ENCODE data around the gene TKTL1.
"Not testable (repeated sequence)": the region's sequence is repeated elsewhere in the genome, so short reads cannot be mapped to it uniquely, and the experiment has no call there.

The TKTL1 gene

GRCh38 chrX:154295664-154296310 lies at the start of gene TKTL1:
Gene TKTL1, plus strand, starts transcription at chrX:154295795. Its CDS starts 65 bp downstream, at chrX:154295860.
- in situ Hi-C loops (cut with MboI; ENCODE audit: low sequenced_read_pairs): no loop called here

- in situ Hi-C loops (cut with MboI; ENCODE audit: low sequenced_read_pairs): not testable (repeated sequence)
Measured at GRCh38 chrX:154247377-154248045, 48.1 kb upstream of the TKTL1 start.

- in situ Hi-C loops (cut with MboI; ENCODE audit: low sequenced_read_pairs): not testable (repeated sequence)
Measured at GRCh38 chrX:154248076-154248475, 47.5 kb upstream of the TKTL1 start.

- in situ Hi-C loops (cut with MboI; ENCODE audit: low sequenced_read_pairs): not testable (repeated sequence)
Measured at GRCh38 chrX:154257282-154257681, 38.3 kb upstream of the TKTL1 start, which contains the start of gene OPN1MW3. Gene OPN1MW3, plus strand, starts transcription at chrX:154257582. Its CDS starts 38 bp downstream, at chrX:154257620.

- in situ Hi-C loops (cut with MboI; ENCODE audit: low sequenced_read_pairs): not testable (repeated sequence)
Measured at GRCh38 chrX:154258711-154259110, 36.9 kb upstream of the TKTL1 start.

GRCh38 chrX:154263072-154263471 lies 32.5 kb upstream of the TKTL1 start:
- in situ Hi-C loops (cut with MboI; ENCODE audit: low sequenced_read_pairs): not testable (repeated sequence)

GRCh38 chrX:154269245-154269644 lies 26.4 kb upstream of the TKTL1 start:
- in situ Hi-C loops (cut with MboI; ENCODE audit: low sequenced_read_pairs): not testable (repeated sequence)

GRCh38 chrX:154284489-154285338 lies 10.9 kb upstream of the TKTL1 start:
- in situ Hi-C loops (cut with MboI; ENCODE audit: low sequenced_read_pairs): not testable (repeated sequence)

- in situ Hi-C loops (cut with MboI; ENCODE audit: low sequenced_read_pairs): not testable (repeated sequence)
Measured at GRCh38 chrX:154286406-154286805, 9.2 kb upstream of the TKTL1 start.

GRCh38 chrX:154294791-154295574 lies 612 bp upstream of the TKTL1 start, which contains the start of gene TEX28:
Gene TEX28, minus strand, starts transcription at chrX:154295124. Its CDS starts 3,007 bp downstream, at chrX:154292117.
- in situ Hi-C loops (cut with MboI; ENCODE audit: low sequenced_read_pairs): no loop called here

GRCh38 chrX:154296731-154297130 lies 1.1 kb downstream of the TKTL1 start:
- in situ Hi-C loops (cut with MboI; ENCODE audit: low sequenced_read_pairs): no loop called here

GRCh38 chrX:154298312-154298711 lies 2.7 kb downstream of the TKTL1 start:
- in situ Hi-C loops (cut with MboI; ENCODE audit: low sequenced_read_pairs): no loop called here

- in situ Hi-C loops (cut with MboI; ENCODE audit: low sequenced_read_pairs): no loop called here
Measured at GRCh38 chrX:154300816-154301215, 5.2 kb downstream of the TKTL1 start.

GRCh38 chrX:154302998-154303397 lies 7.4 kb downstream of the TKTL1 start:
- in situ Hi-C loops (cut with MboI; ENCODE audit: low sequenced_read_pairs): not testable (repeated sequence)

- in situ Hi-C loops (cut with MboI; ENCODE audit: low sequenced_read_pairs): no loop called here
Measured at GRCh38 chrX:154303476-154303875, 7.9 kb downstream of the TKTL1 start.

GRCh38 chrX:154304846-154305245 lies 9.3 kb downstream of the TKTL1 start:
- in situ Hi-C loops (cut with MboI; ENCODE audit: low sequenced_read_pairs): no loop called here

GRCh38 chrX:154305541-154306205 lies 10.1 kb downstream of the TKTL1 start:
- in situ Hi-C loops (cut with MboI; ENCODE audit: low sequenced_read_pairs): no loop called here

- in situ Hi-C loops (cut with MboI; ENCODE audit: low sequenced_read_pairs): no loop called here
Measured at GRCh38 chrX:154307202-154307601, 11.6 kb downstream of the TKTL1 start.

GRCh38 chrX:154308108-154308946 lies 12.7 kb downstream of the TKTL1 start:
- in situ Hi-C loops (cut with MboI; ENCODE audit: low sequenced_read_pairs): no loop called here

Measured in HL-60/S4 treated with retinoic acid at 250 ng/mL for 4 days and 3 days (cell line).